ENCODE results near the gene TRRAP. TPM values are rescaled to one million over a fixed set of nuclear protein-coding genes. Genes with fewer than 3 reads are reported as not detected.

TRRAP gene
- polyA plus RNA-seq, 1 donor = 48.7 TPM

- no peak for DNase-seq
These were observed 182.9 kb downstream of the TRRAP start for GRCh38 chr7:99061001-99061776.

Other genes with a start within 250 kb of the TRRAP start
- 2.8 TPM for gene TMEM130, start 8.5 kb upstream of the TRRAP start, polyA plus RNA-seq (ENCODE audit: insufficient read length)

Data from left kidney (tissue), 2 donors.